Measurements from ENCODE around the gene PQBP1.

PQBP1 gene

GRCh38 chrX:48914593-48915493 is 17.1 kb downstream of the PQBP1 start:
- DNase-seq (ENCODE audit: extremely low spot score) = no peak
- CTCF ChIA-PET = interaction anchor here (1.4 to 1.9 kb wide), 2 partner anchors 23 to 31 kb away, joined by 3 to 15 read pairs; no protein-coding TSS in a partner anchor
- TF ChIP-seq CTCF (IDR thresholded peaks at IDR 0.05; ENCODE audit: control extremely low read depth, extremely low read depth, low read depth, missing control alignments) = no peak
- POLR2A ChIA-PET = interaction anchor here (0.6 to 4.8 kb wide), 4 partner anchors 17 to 222 kb away, joined by 3 to 33 read pairs (median 4); partner anchors contain the start of genes PQBP1 and TIMM17B

- TF ChIP-seq CTCF (IDR thresholded peaks at IDR 0.05; ENCODE audit: control extremely low read depth, extremely low read depth, low read depth, missing control alignments) = peak; percentile 59
- ChIA-PET POLR2A (interaction anchor here (0.6 to 1.8 kb wide), 3 partner anchors 22 to 32 kb away, joined by 3 to 5 read pairs (median 3); no protein-coding TSS in a partner anchor), CTCF (interaction anchor here (1.9 kb wide), 1 partner anchor 21 kb away, joined by 15 read pairs; no protein-coding TSS in a partner anchor)
- peak; percentile 82 for DNase-seq (ENCODE audit: extremely low spot score)
Observed at GRCh38 chrX:48917139-48918001, 19.6 kb downstream of the PQBP1 start.

- TF ChIP-seq CTCF (IDR thresholded peaks at IDR 0.05; ENCODE audit: control extremely low read depth, extremely low read depth, low read depth, missing control alignments) = no peak
- DNase-seq (ENCODE audit: extremely low spot score) = no peak
- ChIA-PET POLR2A (interaction anchor here (1.8 kb wide), 1 partner anchor 21 kb away, joined by 5 read pairs; no protein-coding TSS in a partner anchor), CTCF (no interaction called here)
Observed at GRCh38 chrX:48918301-48918642, 20.5 kb downstream of the PQBP1 start.

GRCh38 chrX:48918643-48919340 is 21.1 kb downstream of the PQBP1 start, which contains the start of gene PIM2:
PIM2 (minus strand) TSS chrX:48919024; CDS start chrX:48918834, 190 bp downstream.
- CTCF ChIA-PET = interaction anchor here (1.0 kb wide), 1 partner anchor 18 kb away, joined by 4 read pairs; no protein-coding TSS in a partner anchor
- no peak for TF ChIP-seq CTCF (IDR thresholded peaks at IDR 0.05; ENCODE audit: control extremely low read depth, extremely low read depth, low read depth, missing control alignments)
- DNase-seq (ENCODE audit: extremely low spot score) = peak; percentile 88
- POLR2A ChIA-PET = interaction anchor here (1.1 to 1.8 kb wide), 2 partner anchors 18 to 20 kb away, joined by 3 to 5 read pairs; no protein-coding TSS in a partner anchor

- POLR2A ChIA-PET = interaction anchor here (1.1 to 1.8 kb wide), 2 partner anchors 18 to 19 kb away, joined by 3 to 5 read pairs; no protein-coding TSS in a partner anchor
- CTCF ChIA-PET = interaction anchor here (1.0 kb wide), 1 partner anchor 17 kb away, joined by 4 read pairs; no protein-coding TSS in a partner anchor
- no peak for TF ChIP-seq CTCF (IDR thresholded peaks at IDR 0.05; ENCODE audit: control extremely low read depth, extremely low read depth, low read depth, missing control alignments)
- no peak for DNase-seq (ENCODE audit: extremely low spot score)
Observed at GRCh38 chrX:48919360-48919841, 21.7 kb downstream of the PQBP1 start.
